ENCODE results near the gene SLC2A9. TPM values are rescaled to one million over a fixed set of nuclear protein-coding genes. Genes with fewer than 3 reads are reported as not detected.

SLC2A9 gene
- total and polyA plus RNA-seq, 2 of the 13 experiments (the other 11 are each of a cell fraction or from before 2014, with no cell fraction given): 36.2 to 42.3 TPM

GRCh38 chr4:10063544-10064300 is 42.4 kb upstream of the SLC2A9 start (continued):
- TF ChIP-seq ZGPAT (CRISPR knock-in tag; IDR thresholded peaks at IDR 0.05) (no peak), ZBTB46 (CRISPR knock-in tag; IDR thresholded peaks at IDR 0.05; ENCODE audit: borderline replicate concordance) (no peak), FOXO1 (CRISPR knock-in tag; IDR thresholded peaks at IDR 0.05) (no peak), ADNP (CRISPR knock-in tag; IDR thresholded peaks at IDR 0.05) (no peak), ELF1 (CRISPR knock-in tag; IDR thresholded peaks at IDR 0.05) (no peak), JDP2 (CRISPR knock-in tag; IDR thresholded peaks at IDR 0.05; ENCODE audit: borderline replicate concordance) (no peak), FOXA1 (IDR thresholded peaks at IDR 0.05) (no peak), FOXA1 (CRISPR knock-in tag; IDR thresholded peaks at IDR 0.05) (no peak), TFAP4 (IDR thresholded peaks at IDR 0.05; ENCODE audit: borderline replicate concordance, low read depth) (no peak), UBTF (CRISPR knock-in tag; IDR thresholded peaks at IDR 0.05) (no peak), KLF16 (CRISPR knock-in tag; IDR thresholded peaks at IDR 0.05) (no peak), EED (CRISPR knock-in tag; IDR thresholded peaks at IDR 0.05) (no peak), CREB3 (CRISPR knock-in tag; IDR thresholded peaks at IDR 0.05) (no peak), MLX (CRISPR knock-in tag; IDR thresholded peaks at IDR 0.05) (no peak), ZBTB10 (CRISPR knock-in tag; IDR thresholded peaks at IDR 0.05; ENCODE audit: borderline replicate concordance) (no peak), SPEN (CRISPR knock-in tag; IDR thresholded peaks at IDR 0.05; ENCODE audit: low read depth) (no peak), ZNF251 (CRISPR knock-in tag; IDR thresholded peaks at IDR 0.05) (no peak), ZNF350 (CRISPR knock-in tag; IDR thresholded peaks at IDR 0.05; ENCODE audit: borderline replicate concordance, low read depth) (no peak), ZNF367 (CRISPR knock-in tag; IDR thresholded peaks at IDR 0.05; ENCODE audit: borderline replicate concordance) (no peak)

Measured in HepG2 (cell line).